Measurements from ENCODE around the gene EFNB2. TPM values are rescaled to one million over a fixed set of nuclear protein-coding genes. Genes with fewer than 3 reads are reported as not detected.

The EFNB2 gene
- total RNA-seq, 2 experiments from 2014 or later = 0.25 to 0.51 TPM

DNA sequence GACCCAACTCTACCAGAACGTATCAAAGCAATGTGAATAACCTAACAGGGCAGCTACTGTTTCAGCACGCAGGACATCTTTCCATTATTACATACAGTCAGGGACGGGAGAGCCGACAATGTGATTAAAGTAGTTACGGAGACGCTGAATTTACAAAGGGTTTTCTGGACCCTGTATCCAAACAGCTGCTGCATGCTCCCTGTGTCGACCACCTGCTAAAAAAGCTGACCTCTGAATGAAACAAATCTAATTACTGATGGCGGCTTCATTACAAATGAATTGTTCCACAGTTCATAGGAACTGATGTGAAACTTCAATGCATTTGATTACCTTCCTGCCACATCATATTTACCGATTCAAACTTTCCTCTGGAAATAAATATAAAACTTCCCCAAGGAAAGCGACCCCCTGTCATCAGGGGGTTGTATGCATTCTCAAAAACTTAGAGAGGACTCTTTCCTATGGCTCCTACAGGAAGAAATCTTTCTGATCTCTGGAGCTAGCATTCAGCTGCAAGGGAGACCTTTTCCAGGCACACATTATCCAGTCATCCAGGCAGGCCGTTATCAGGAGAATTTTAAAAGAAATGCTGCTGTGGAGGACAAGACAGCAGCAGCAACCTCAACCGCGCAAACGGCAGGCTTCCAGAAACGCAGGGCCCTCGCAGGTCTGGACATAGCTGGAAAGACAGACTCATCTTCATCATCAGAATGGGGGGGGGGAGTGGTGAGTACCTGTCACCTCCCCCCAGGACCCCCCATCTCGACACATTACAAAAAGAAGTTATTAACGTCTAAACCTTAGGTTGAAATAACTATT lies 3.1 kb downstream of the EFNB2 start:
- BruUV-seq (replicated peaks) = no TSS peak
- Histone ChIP-seq H3K4me1 (ENCODE audit: insufficient read depth, low read length, poor library complexity, severe bottlenecking) (no peaks in the 10 kb centered on the region), H3K9me2 (ENCODE audit: insufficient read depth, low read length) (no peaks in the 10 kb centered on the region), H2AFZ (ENCODE audit: low read length) (no peak overlapping the region), H3K27ac (ENCODE audit: low read depth, low read length, poor library complexity, severe bottlenecking) (no peak overlapping the region), H3K4me3 (ENCODE audit: low read depth, low read length, poor library complexity, severe bottlenecking) (no peak overlapping the region), H3K36me3 (ENCODE audit: insufficient read depth, low read length) (no peaks in the 10 kb centered on the region), H3K79me2 (ENCODE audit: insufficient read depth, low read depth, low read length) (no peaks in the 10 kb centered on the region), H3K9me3 (ENCODE audit: low read length) (no peaks in the 10 kb centered on the region), H3K4me2 (ENCODE audit: low read length) (no peak overlapping the region), H4K20me1 (ENCODE audit: insufficient read depth, low read length) (no peaks in the 10 kb centered on the region)
- ChIA-PET POLR2A (interaction anchor here (0.6 kb wide), 1 partner anchor 37 kb away, joined by 3 read pairs; no protein-coding TSS in a partner anchor), CTCF (ENCODE audit: unreplicated experiment) (no interaction called here)
- intact Hi-C loops (cut with micrococcal nuclease; ENCODE audit: unreplicated experiment) = no loop called here
- DNase-seq (ENCODE audit: low spot score) = no peak
- TF ChIP-seq, protein P1, sequence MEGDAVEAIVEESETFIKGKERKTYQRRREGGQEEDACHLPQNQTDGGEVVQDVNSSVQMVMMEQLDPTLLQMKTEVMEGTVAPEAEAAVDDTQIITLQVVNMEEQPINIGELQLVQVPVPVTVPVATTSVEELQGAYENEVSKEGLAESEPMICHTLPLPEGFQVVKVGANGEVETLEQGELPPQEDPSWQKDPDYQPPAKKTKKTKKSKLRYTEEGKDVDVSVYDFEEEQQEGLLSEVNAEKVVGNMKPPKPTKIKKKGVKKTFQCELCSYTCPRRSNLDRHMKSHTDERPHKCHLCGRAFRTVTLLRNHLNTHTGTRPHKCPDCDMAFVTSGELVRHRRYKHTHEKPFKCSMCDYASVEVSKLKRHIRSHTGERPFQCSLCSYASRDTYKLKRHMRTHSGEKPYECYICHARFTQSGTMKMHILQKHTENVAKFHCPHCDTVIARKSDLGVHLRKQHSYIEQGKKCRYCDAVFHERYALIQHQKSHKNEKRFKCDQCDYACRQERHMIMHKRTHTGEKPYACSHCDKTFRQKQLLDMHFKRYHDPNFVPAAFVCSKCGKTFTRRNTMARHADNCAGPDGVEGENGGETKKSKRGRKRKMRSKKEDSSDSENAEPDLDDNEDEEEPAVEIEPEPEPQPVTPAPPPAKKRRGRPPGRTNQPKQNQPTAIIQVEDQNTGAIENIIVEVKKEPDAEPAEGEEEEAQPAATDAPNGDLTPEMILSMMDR (conservative IDR thresholded peaks at IDR 0.05; ENCODE audit: low read length) = no peak
- TF ChIP-seq EZH2phosphoT487 (IDR thresholded peaks at IDR 0.05; ENCODE audit: borderline replicate concordance, low read depth, low read length) = no peak

DNA sequence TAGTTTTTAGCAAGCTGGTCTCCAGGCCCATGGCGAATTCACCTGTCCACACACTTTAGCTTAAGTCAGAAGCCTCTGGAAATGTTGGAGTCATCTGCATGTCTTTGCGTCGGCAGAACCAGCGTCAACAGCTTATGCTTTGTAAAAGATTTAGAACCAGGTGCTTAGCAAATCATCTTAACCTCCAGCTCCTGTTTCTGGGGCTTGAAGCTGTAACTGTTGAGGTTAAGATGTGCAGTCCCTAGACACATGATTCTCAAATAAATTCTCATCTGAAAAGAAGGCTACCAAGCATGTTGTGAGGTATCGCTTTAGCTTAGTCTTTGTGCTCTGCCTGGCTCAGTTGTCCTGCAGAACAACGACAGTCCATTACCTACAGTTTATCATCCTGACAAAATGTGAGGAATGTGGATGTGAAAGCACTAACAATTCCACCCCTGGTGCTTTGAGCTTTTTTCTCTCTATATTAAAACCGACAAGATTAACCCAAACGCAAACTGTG lies 4.4 kb downstream of the EFNB2 start:
- no peaks in the 10 kb centered on the region for H3K9me3 ChIP-seq (ENCODE audit: low read length)
- no peak overlapping the region for H2AFZ ChIP-seq (ENCODE audit: low read length)
- no peaks in the 10 kb centered on the region for H4K20me1 ChIP-seq (ENCODE audit: insufficient read depth, low read length)
- ChIA-PET POLR2A (no interaction called here), CTCF (ENCODE audit: unreplicated experiment) (no interaction called here)
- no peak for DNase-seq (ENCODE audit: low spot score)
- no peak for TF ChIP-seq EZH2phosphoT487 (IDR thresholded peaks at IDR 0.05; ENCODE audit: borderline replicate concordance, low read depth, low read length)
- TF ChIP-seq, protein P1 (conservative IDR thresholded peaks at IDR 0.05; ENCODE audit: low read length) = no peak
- no peaks in the 10 kb centered on the region for H3K79me2 ChIP-seq (ENCODE audit: insufficient read depth, low read depth, low read length)
- no peaks in the 10 kb centered on the region for H3K4me1 ChIP-seq (ENCODE audit: insufficient read depth, low read length, poor library complexity, severe bottlenecking)
- H3K27ac ChIP-seq (ENCODE audit: low read depth, low read length, poor library complexity, severe bottlenecking) = no peak overlapping the region
- H3K4me2 ChIP-seq (ENCODE audit: low read length) = no peak overlapping the region
- H3K9me2 ChIP-seq (ENCODE audit: insufficient read depth, low read length) = no peaks in the 10 kb centered on the region
- no TSS peak for BruUV-seq (replicated peaks)
- no peaks in the 10 kb centered on the region for H3K36me3 ChIP-seq (ENCODE audit: insufficient read depth, low read length)
- intact Hi-C loops (cut with micrococcal nuclease; ENCODE audit: unreplicated experiment) = no loop called here
- H3K4me3 ChIP-seq (ENCODE audit: low read depth, low read length, poor library complexity, severe bottlenecking) = no peak overlapping the region
